CD14-positive monocyte (primary cell): ENCODE results near the gene IL17D. TPM values are rescaled to one million over a fixed set of nuclear protein-coding genes. Genes with fewer than 3 reads are reported as not detected.

Experiments used
- DNase-seq, 3 donors: peaks; one replicate each; pipeline ENCODE4 v3.0.0-alpha.2; 2011 to 2022
- H2AFZ ChIP-seq: 2 replicates; pipeline ENCODE4 v1.6.0; 2012; ENCODE audit warnings: mild to moderate bottlenecking, low read depth, low read length, inconsistent platforms; ENCODE audit not compliant: insufficient read depth, poor library complexity, severe bottlenecking
- H3K27ac ChIP-seq, 2 donors: 1 replicate in 1 of 2; 2 replicates in 1 of 2; pipeline ENCODE4 v1.5.1; 2012 to 2013; ENCODE audit warnings: low read length in 2 of 2, control low read depth in 1 of 2, inconsistent platforms in 1 of 2, low read depth in 1 of 2, mild to moderate bottlenecking in 1 of 2
- H3K27me3 ChIP-seq, 2 donors: one replicate each; pipeline versions ENCODE4 v1.6.0 to v1.6.1; 2011 to 2013; ENCODE audit warnings: low read length in 2 of 2; ENCODE audit not compliant: control insufficient read depth in 2 of 2, insufficient read depth in 2 of 2
- H3K36me3 ChIP-seq, 2 donors: replicated peaks in 1 of 2; 1 replicate in 1 of 2; 2 replicates in 1 of 2; pipeline versions ENCODE4 v1.5.1 to v1.6.1; 2012 to 2013; ENCODE audit warnings: low read length in 2 of 2, control low read depth in 1 of 2, inconsistent platforms in 1 of 2, mild to moderate bottlenecking in 1 of 2; ENCODE audit not compliant: insufficient read depth in 2 of 2, control insufficient read depth in 1 of 2
- H3K4me1 ChIP-seq, 2 donors: 1 replicate in 1 of 2; 2 replicates in 1 of 2; pipeline versions ENCODE4 v1.5.1 to v1.6.1; 2012 to 2013; ENCODE audit warnings: low read length in 2 of 2, control low read depth in 1 of 2, inconsistent platforms in 1 of 2, mild to moderate bottlenecking in 1 of 2, moderate library complexity in 1 of 2; ENCODE audit not compliant: insufficient read depth in 2 of 2, control insufficient read depth in 1 of 2
- H3K4me2 ChIP-seq: replicated peaks from 2 replicates; pipeline ENCODE3; 2012; ENCODE audit warnings: low read length, moderate library complexity, mild to moderate bottlenecking; ENCODE audit not compliant: poor library complexity, severe bottlenecking; ENCODE audit errors: extremely low read depth
- H3K4me3 ChIP-seq, 3 experiments: fragments of 200-600 bp in 1 of 3; sonication (generic) in 1 of 3; replicated peaks in 1 of 3; 1 replicate in 2 of 3; 2 replicates in 1 of 3; pipeline ENCODE4 v1.5.1; 2011 to 2013; ENCODE audit warnings: low read length in 3 of 3, mild to moderate bottlenecking in 3 of 3, control low read depth in 2 of 3, low read depth in 2 of 3, inconsistent platforms in 1 of 3, moderate library complexity in 1 of 3
- H3K79me2 ChIP-seq: 2 replicates; pipeline ENCODE4 v1.6.0; 2012; ENCODE audit warnings: mild to moderate bottlenecking, control low read depth, inconsistent platforms, low read length, moderate library complexity; ENCODE audit not compliant: insufficient read depth
- H3K9ac ChIP-seq: 2 replicates; pipeline ENCODE4 v1.6.0; 2017; ENCODE audit warnings: low read length, mild to moderate bottlenecking; ENCODE audit not compliant: insufficient read depth, poor library complexity, severe bottlenecking
- H3K9me3 ChIP-seq, 2 donors: replicated peaks in 1 of 2; 1 replicate in 1 of 2; 2 replicates in 1 of 2; pipeline versions ENCODE4 v1.5.1 to v1.6.1; 2012 to 2013; ENCODE audit warnings: low read length in 2 of 2, control low read depth in 1 of 2; ENCODE audit not compliant: control insufficient read depth in 1 of 2, insufficient read depth in 1 of 2
- H4K20me1 ChIP-seq: 2 replicates; pipeline ENCODE4 v1.6.0; 2012; ENCODE audit warnings: mild to moderate bottlenecking, low read length, control low read depth, moderate library complexity; ENCODE audit not compliant: insufficient read depth
- H3K27ac Mint-ChIP-seq, 7 donors: one replicate each; pipeline ENCODE4 v1.8.0; 2020; ENCODE audit warnings: mild to moderate bottlenecking in 7 of 7, mixed read lengths in 7 of 7, moderate library complexity in 6 of 7, inconsistent platforms in 2 of 7
- H3K27me3 Mint-ChIP-seq, 3 donors: one replicate each; pipeline ENCODE4 v1.8.0; 2021 to 2022; ENCODE audit warnings: low read depth in 3 of 3, mild to moderate bottlenecking in 3 of 3, mixed read lengths in 3 of 3, moderate library complexity in 3 of 3, inconsistent platforms in 1 of 3
- H3K36me3 Mint-ChIP-seq, 2 donors: one replicate each; pipeline ENCODE4 v1.8.0; 2020; ENCODE audit warnings: mixed read lengths in 2 of 2, inconsistent platforms in 1 of 2, mild to moderate bottlenecking in 1 of 2
- H3K4me1 Mint-ChIP-seq: one replicate; pipeline ENCODE4 v1.8.0; 2020; ENCODE audit warnings: mild to moderate bottlenecking, mixed read lengths
- H3K4me3 Mint-ChIP-seq, 2 donors: one replicate each; pipeline ENCODE4 v1.8.0; 2020; ENCODE audit warnings: mild to moderate bottlenecking in 2 of 2, mixed read lengths in 2 of 2, moderate library complexity in 1 of 2
- H3K9me3 Mint-ChIP-seq, 7 donors: one replicate each; pipeline ENCODE4 v1.8.0; 2020 to 2022; ENCODE audit warnings: mixed read lengths in 7 of 7, mild to moderate bottlenecking in 6 of 7, moderate library complexity in 6 of 7, inconsistent platforms in 2 of 7
- WGBS: methylation state at CpG from one replicate; pipeline ENCODE4 v1.1.5; 2013; ENCODE audit warnings: missing lambda C conversion rate; ENCODE audit not compliant: insufficient coverage; 5-methylcytosine and 5-hydroxymethylcytosine counted together
- intact Hi-C, 2 donors: fragments of 100-400 bp; cut with micrococcal nuclease; formaldehyde crosslinking; loops; one replicate each; pipeline versions ENCODE4 v1.15.0 to v1.15.1; 2023
- polyA plus RNA-seq, 3 donors: library from polyadenylated mRNA; depleted of rRNA in 1 of 3; unstranded in 2 of 3; stranded (reverse) in 1 of 3; fragments of 300-500 nt in 2 of 3; fragments of >200 nt in 1 of 3; fragmentation: Illumina TruSeq in 2 of 3; gene quantifications; 1 replicate in 2 of 3; 2 replicates in 1 of 3; pipeline ENCODE4 v1.2.3, GENCODE V29; 2012 to 2021
- TF ChIP-seq, protein P1 (sequence below): fragments of 200-600 bp; IDR thresholded peaks from one replicate; pipeline ENCODE4 v1.8.0; 2022; ENCODE audit warnings: antibody characterized with exemption, mild to moderate bottlenecking

The IL17D gene
- polyA plus RNA-seq, 3 donors, result not detected

DNA sequence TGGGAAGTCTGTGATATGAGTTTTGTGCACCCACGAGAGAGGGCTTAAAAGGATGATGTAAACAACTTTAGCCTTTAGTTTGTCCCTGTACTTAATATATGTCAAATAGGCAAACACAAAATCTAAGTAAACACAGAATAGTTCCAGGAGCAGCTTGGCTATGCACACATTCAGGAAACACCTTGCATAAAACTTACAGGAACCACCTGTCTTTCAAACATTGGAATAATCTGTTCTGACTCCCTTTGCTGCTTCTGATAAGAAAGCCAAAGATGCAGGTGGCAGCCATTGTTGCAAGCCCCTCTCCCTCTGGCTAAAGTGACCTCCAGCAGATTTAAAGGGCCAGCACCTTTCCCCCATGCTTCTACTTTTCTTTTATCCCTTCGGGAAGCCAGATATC, 65.6 kb downstream of the IL17D start:
- Histone ChIP-seq H4K20me1 (no peaks in the 10 kb centered on the region), H3K36me3 (peaks cover 0 to 14% of the 10 kb centered on the region in 2 donors), H3K79me2 (peaks cover 12% of the 10 kb centered on the region), H3K9me3 (peaks cover 8 to 15% of the 10 kb centered on the region in 2 donors), H3K27me3 (no peaks in the 10 kb centered on the region), H2AFZ (no peak overlapping the region), H3K4me1 (peaks cover 13 to 14% of the 10 kb centered on the region in 2 donors), H3K27ac (no peak overlapping the region), H3K9ac (no peak overlapping the region), H3K4me2 (no peak overlapping the region), H3K4me3 (no peak overlapping the region)
- peaks cover 17 to 26% of the 10 kb centered on the region in 2 donors for H3K36me3 Mint-ChIP-seq
- 60% methylated on average over 1 of the region's 2 CpGs for WGBS
- intact Hi-C loops, result no loop called here
- TF ChIP-seq, protein P1, sequence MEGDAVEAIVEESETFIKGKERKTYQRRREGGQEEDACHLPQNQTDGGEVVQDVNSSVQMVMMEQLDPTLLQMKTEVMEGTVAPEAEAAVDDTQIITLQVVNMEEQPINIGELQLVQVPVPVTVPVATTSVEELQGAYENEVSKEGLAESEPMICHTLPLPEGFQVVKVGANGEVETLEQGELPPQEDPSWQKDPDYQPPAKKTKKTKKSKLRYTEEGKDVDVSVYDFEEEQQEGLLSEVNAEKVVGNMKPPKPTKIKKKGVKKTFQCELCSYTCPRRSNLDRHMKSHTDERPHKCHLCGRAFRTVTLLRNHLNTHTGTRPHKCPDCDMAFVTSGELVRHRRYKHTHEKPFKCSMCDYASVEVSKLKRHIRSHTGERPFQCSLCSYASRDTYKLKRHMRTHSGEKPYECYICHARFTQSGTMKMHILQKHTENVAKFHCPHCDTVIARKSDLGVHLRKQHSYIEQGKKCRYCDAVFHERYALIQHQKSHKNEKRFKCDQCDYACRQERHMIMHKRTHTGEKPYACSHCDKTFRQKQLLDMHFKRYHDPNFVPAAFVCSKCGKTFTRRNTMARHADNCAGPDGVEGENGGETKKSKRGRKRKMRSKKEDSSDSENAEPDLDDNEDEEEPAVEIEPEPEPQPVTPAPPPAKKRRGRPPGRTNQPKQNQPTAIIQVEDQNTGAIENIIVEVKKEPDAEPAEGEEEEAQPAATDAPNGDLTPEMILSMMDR, result no peak
- peaks cover 9 to 39% (median 24%) of the 10 kb centered on the region in 7 donors for H3K9me3 Mint-ChIP-seq
- H3K4me3 Mint-ChIP-seq, result no peak overlapping the region
- DNase-seq, result no peak
- no peak overlapping the region for H3K27ac Mint-ChIP-seq
- peaks cover 11% of the 10 kb centered on the region for H3K4me1 Mint-ChIP-seq
- H3K27me3 Mint-ChIP-seq, result peaks cover 0 to 5% (median 0%) of the 10 kb centered on the region in 3 donors

- DNase-seq, result no peak
- Mint-ChIP-seq H3K4me3 (no peak overlapping the region), H3K9me3 (peaks cover 9 to 39% (median 24%) of the 10 kb centered on the region in 7 donors), H3K36me3 (peaks cover 17 to 26% of the 10 kb centered on the region in 2 donors), H3K27me3 (peaks cover 0 to 5% (median 0%) of the 10 kb centered on the region in 3 donors), H3K27ac (no peak overlapping the region), H3K4me1 (peaks cover 11% of the 10 kb centered on the region)
- Histone ChIP-seq H3K9ac (no peak overlapping the region), H3K4me2 (no peak overlapping the region), H3K79me2 (peaks cover 12% of the 10 kb centered on the region), H3K9me3 (peaks cover 8 to 15% of the 10 kb centered on the region in 2 donors), H3K27me3 (no peaks in the 10 kb centered on the region), H2AFZ (no peak overlapping the region), H3K36me3 (peaks cover 0 to 14% of the 10 kb centered on the region in 2 donors), H3K27ac (no peak overlapping the region), H3K4me1 (peaks cover 15 to 17% of the 10 kb centered on the region in 2 donors), H3K4me3 (no peak overlapping the region), H4K20me1 (no peaks in the 10 kb centered on the region)
- TF ChIP-seq, protein P1, result no peak
- intact Hi-C loops, result loop anchor here in 1 of 2 donors (5.0 kb wide), 1 partner anchor 832 kb away; the partner anchor contains the start of gene MICU2
- no CpG with 5 or more reads among the region's 1 CpG for WGBS
These were observed 66.3 kb downstream of the IL17D start for GRCh38 chr13:20769834-20770233.

Other genes with a start within 250 kb of the IL17D start
- gene CRYL1, start 177.8 kb upstream of the IL17D start, polyA plus RNA-seq, result 10 to 100 TPM; 35.0 to 70.2 (median 51.4) TPM
- gene IFT88, start 136.5 kb upstream of the IL17D start, polyA plus RNA-seq, result 1 to 10 TPM; 2.9 to 4.5 (median 4.1) TPM
- 1 to 10 TPM; 1.7 to 4.2 (median 4.2) TPM for gene EEF1AKMT1, start 70.3 kb downstream of the IL17D start, polyA plus RNA-seq
- gene XPO4, start 199.0 kb downstream of the IL17D start, polyA plus RNA-seq, result 1 to 10 TPM; 2.9 to 4.4 (median 4.0) TPM